Gastrocnemius medialis (tissue), 4 donors: ENCODE measurements around the gene GCH1. TPM values are rescaled to one million over a fixed set of nuclear protein-coding genes. Genes with fewer than 3 reads are reported as not detected.

ENCODE experiments used
- ATAC-seq, 2 donors: fragments of 150-250 bp; one replicate each; pipeline ENCODE4 v1.9.1; 2016
- DNase-seq, 2 donors: peaks; one replicate each; pipeline ENCODE4 v3.0.0-alpha.2; 2019
- H3K27ac ChIP-seq, 4 donors: fragments of 200-600 bp; sonication (generic); 1 replicate in 1 of 4; 2 replicates in 3 of 4; pipeline ENCODE4 v1.5.1; 2016 to 2018; ENCODE audit warnings: mild to moderate bottlenecking in 2 of 4, moderate library complexity in 1 of 4
- H3K27me3 ChIP-seq, 3 donors: fragments of 200-600 bp; sonication (generic) in 2 of 3; 1 replicate in 1 of 3; 2 replicates in 2 of 3; pipeline versions ENCODE4 v1.5.1 to v1.6.0; 2016 to 2019; ENCODE audit warnings: mild to moderate bottlenecking in 1 of 3, moderate library complexity in 1 of 3
- H3K36me3 ChIP-seq, 2 donors: fragments of 200-600 bp; sonication (generic) in 1 of 2; one replicate each; pipeline ENCODE4 v1.5.1; 2017 to 2018
- H3K4me1 ChIP-seq, 2 donors: fragments of 200-600 bp; sonication (generic) in 1 of 2; one replicate each; pipeline ENCODE4 v1.5.1; 2016 to 2017; ENCODE audit warnings: mild to moderate bottlenecking in 2 of 2
- H3K4me3 ChIP-seq, 4 donors: fragments of 200-600 bp; sonication (generic) in 3 of 4; 1 replicate in 1 of 4; 2 replicates in 3 of 4; pipeline ENCODE4 v1.5.1; 2016 to 2019; ENCODE audit warnings: mild to moderate bottlenecking in 2 of 4
- H3K9me3 ChIP-seq, 3 donors: fragments of 200-600 bp; sonication (generic) in 2 of 3; 1 replicate in 1 of 3; 2 replicates in 2 of 3; pipeline ENCODE4 v1.5.1; 2016 to 2019
- CTCF ChIP-seq, 5 experiments: fragments of 450-650 bp in 3 of 5; fragments of 200-600 bp in 2 of 5; sonication (generic) in 2 of 5; IDR thresholded peaks in 4 of 5; conservative IDR thresholded peaks in 1 of 5; 1 replicate in 4 of 5; 2 replicates in 1 of 5; pipeline ENCODE4 v1.5.1; 2016 to 2019; ENCODE audit warnings: antibody characterized with exemption in 5 of 5, mild to moderate bottlenecking in 3 of 5, moderate library complexity in 3 of 5
- POLR2A ChIP-seq, 2 donors: fragments of 450-650 bp; IDR thresholded peaks; one replicate each; pipeline ENCODE4 v1.6.1; 2017; ENCODE audit warnings: antibody characterized with exemption in 2 of 2, mild to moderate bottlenecking in 2 of 2, moderate library complexity in 2 of 2
- in situ Hi-C, 4 donors: fragments of 200-750 bp; cut with MboI; loops; one replicate each; pipeline versions ENCODE4 v1.15.0 to v1.8.0; 2017; ENCODE audit warnings: low sequenced_read_pairs in 4 of 4
- intact Hi-C: fragments of 100-400 bp; cut with DNase I; formaldehyde crosslinking; loops from one replicate; pipeline ENCODE4 v1.15.1; 2023; ENCODE audit warnings: low total_unique reads
- total RNA-seq, 4 donors: library from RNA; depleted of rRNA; stranded (reverse); fragments of >200 nt; gene quantifications; one replicate each; pipeline versions ENCODE4 v1.1.0 to v1.2.3, GENCODE V29; 2016

The GCH1 gene
- total RNA-seq, 4 donors from 2014 or later = 0.53 to 1.6 (median 0.92) TPM

GRCh38 chr14:54893151-54893760 is 9.4 kb downstream of the GCH1 start:
- intact Hi-C loops (loop anchor here (10.0 kb wide), 1 partner anchor 328 kb away; the partner anchor contains the start of gene SAMD4A), in situ Hi-C loops (no loop called here)
- Histone ChIP-seq H3K27ac (no peak overlapping the region), H3K27me3 (no peaks in the 10 kb centered on the region), H3K4me3 (no peak overlapping the region), H3K4me1 (no peaks in the 10 kb centered on the region), H3K36me3 (no peaks in the 10 kb centered on the region), H3K9me3 (no peaks in the 10 kb centered on the region)
- ATAC-seq (peak; percentile 42 to 58), DNase-seq (no peak)
- TF ChIP-seq CTCF (IDR thresholded peaks at IDR 0.05 in 4 of 5, conservative IDR thresholded peaks at IDR 0.05 in 1 of 5) (peak; percentile 44 to 65 (median 54)), POLR2A (IDR thresholded peaks at IDR 0.05) (no peak)

- ATAC-seq = no peak
- TF ChIP-seq CTCF (IDR thresholded peaks at IDR 0.05 in 4 of 5, conservative IDR thresholded peaks at IDR 0.05 in 1 of 5) (no peak), POLR2A (IDR thresholded peaks at IDR 0.05) (no peak)
- Histone ChIP-seq H3K27me3 (no peaks in the 10 kb centered on the region), H3K27ac (no peak overlapping the region), H3K4me1 (no peaks in the 10 kb centered on the region), H3K9me3 (no peaks in the 10 kb centered on the region), H3K4me3 (no peak overlapping the region), H3K36me3 (no peaks in the 10 kb centered on the region)
- in situ Hi-C loops = no loop called here
- DNase-seq = no peak
- intact Hi-C loops = loop anchor here (10.0 kb wide), 1 partner anchor 327 kb away; the partner anchor contains the start of gene SAMD4A
Measured at GRCh38 chr14:54891471-54892245, 11.0 kb downstream of the GCH1 start.

GRCh38 chr14:54890788-54891187 is 11.8 kb downstream of the GCH1 start:
- no peak for ATAC-seq
- TF ChIP-seq POLR2A (IDR thresholded peaks at IDR 0.05) (no peak), CTCF (IDR thresholded peaks at IDR 0.05 in 4 of 5, conservative IDR thresholded peaks at IDR 0.05 in 1 of 5) (no peak)
- in situ Hi-C loops (no loop called here), intact Hi-C loops (loop anchor here (10.0 kb wide), 1 partner anchor 326 kb away; the partner anchor contains the start of gene SAMD4A)
- H3K36me3 ChIP-seq = no peaks in the 10 kb centered on the region
- DNase-seq = no peak
- no peaks in the 10 kb centered on the region for H3K27me3 ChIP-seq
- H3K27ac ChIP-seq = no peak overlapping the region
- no peak overlapping the region for H3K4me3 ChIP-seq
- no peaks in the 10 kb centered on the region for H3K4me1 ChIP-seq
- no peaks in the 10 kb centered on the region for H3K9me3 ChIP-seq

- in situ Hi-C loops = no loop called here
- Histone ChIP-seq H3K36me3 (no peaks in the 10 kb centered on the region), H3K27me3 (no peaks in the 10 kb centered on the region), H3K9me3 (no peaks in the 10 kb centered on the region), H3K27ac (no peak overlapping the region), H3K4me1 (no peaks in the 10 kb centered on the region), H3K4me3 (no peak overlapping the region)
- intact Hi-C loops = loop anchor here (5.0 to 10.0 kb wide), 2 partner anchors 287 to 325 kb away; partner anchors contain the start of gene SAMD4A
- TF ChIP-seq POLR2A (IDR thresholded peaks at IDR 0.05) (no peak), CTCF (IDR thresholded peaks at IDR 0.05 in 4 of 5, conservative IDR thresholded peaks at IDR 0.05 in 1 of 5) (no peak)
- ATAC-seq (no peak), DNase-seq (no peak)
Measured at GRCh38 chr14:54889919-54890318, 12.7 kb downstream of the GCH1 start.
